HEK293T (cell line): ENCODE measurements around the gene INTS3.

Source experiments
- CTCF ChIA-PET: fragments of 350-600 bp; formaldehyde crosslinking; extraction: SDS; loops from one replicate; lab custom pipeline; 2021; ENCODE audit warnings: antibody characterized with exemption, inconsistent platforms; lab: Yijun Ruan, JAX
- POLR2A ChIA-PET: fragments of 350-600 bp; formaldehyde crosslinking; extraction: SDS; loops from one replicate; lab custom pipeline; 2020; ENCODE audit warnings: antibody characterized with exemption, inconsistent platforms; lab: Yijun Ruan, JAX
- DNase-seq: peaks from one replicate; pipeline ENCODE4 v3.0.0; 2012; ENCODE audit warnings: mixed read lengths; ENCODE audit errors: extremely low spot score
- ARNT ChIP-seq: fragments of 450-650 bp; IDR thresholded peaks from 2 replicates; pipeline ENCODE4 v1.6.1; 2017; ENCODE audit warnings: mild to moderate bottlenecking
- BHLHE40 ChIP-seq: fragments of 450-650 bp; IDR thresholded peaks from 2 replicates; pipeline ENCODE4 v1.6.1; 2016; ENCODE audit warnings: mild to moderate bottlenecking, moderate library complexity, borderline replicate concordance
- CTBP1 ChIP-seq: fragments of 450-650 bp; IDR thresholded peaks from 2 replicates; pipeline ENCODE4 v1.6.1; 2016; ENCODE audit warnings: borderline replicate concordance
- ELF4 ChIP-seq: fragments of 450-650 bp; IDR thresholded peaks from 2 replicates; pipeline ENCODE4 v1.6.1; 2017; ENCODE audit warnings: antibody characterized with exemption
- FOXA1 ChIP-seq: fragments of 450-650 bp; IDR thresholded peaks from 2 replicates; pipeline ENCODE4 v1.6.1; 2016; ENCODE audit warnings: mild to moderate bottlenecking
- FOXK2 ChIP-seq: fragments of 450-650 bp; IDR thresholded peaks from 2 replicates; pipeline ENCODE4 v1.6.1; 2016; ENCODE audit warnings: mild to moderate bottlenecking
- FOXM1 ChIP-seq: fragments of 450-650 bp; IDR thresholded peaks from 2 replicates; pipeline ENCODE4 v1.6.1; 2017; ENCODE audit warnings: mild to moderate bottlenecking, borderline replicate concordance
- HDGF ChIP-seq: fragments of 450-650 bp; IDR thresholded peaks from 2 replicates; pipeline ENCODE4 v1.6.1; 2017; ENCODE audit warnings: antibody characterized with exemption, borderline replicate concordance
- L3MBTL2 ChIP-seq: fragments of 450-650 bp; conservative IDR thresholded peaks from 2 replicates; pipeline ENCODE4 v1.6.1; 2016; ENCODE audit warnings: mild to moderate bottlenecking
- LEF1 ChIP-seq: fragments of 450-650 bp; IDR thresholded peaks from 2 replicates; pipeline ENCODE4 v1.6.1; 2017; ENCODE audit warnings: mild to moderate bottlenecking, borderline replicate concordance
- NFRKB ChIP-seq: fragments of 450-650 bp; IDR thresholded peaks from 2 replicates; pipeline ENCODE4 v1.6.1; 2016; ENCODE audit warnings: mild to moderate bottlenecking, moderate library complexity
- SP1 ChIP-seq: fragments of 450-650 bp; IDR thresholded peaks from 2 replicates; pipeline ENCODE4 v1.6.1; 2017
- SUZ12 ChIP-seq: fragments of 450-650 bp; IDR thresholded peaks from 2 replicates; pipeline ENCODE4 v1.6.1; 2016; ENCODE audit warnings: mild to moderate bottlenecking
- TARDBP ChIP-seq: fragments of 450-650 bp; IDR thresholded peaks from 2 replicates; pipeline ENCODE4 v1.6.1; 2016
- ZNF384 ChIP-seq: fragments of 450-650 bp; IDR thresholded peaks from 2 replicates; pipeline ENCODE4 v1.6.1; 2016
- TF ChIP-seq, protein P1 (sequence below): fragments of 450-650 bp; IDR thresholded peaks from 2 replicates; pipeline ENCODE4 v1.6.1; 2016

The INTS3 gene

DNA sequence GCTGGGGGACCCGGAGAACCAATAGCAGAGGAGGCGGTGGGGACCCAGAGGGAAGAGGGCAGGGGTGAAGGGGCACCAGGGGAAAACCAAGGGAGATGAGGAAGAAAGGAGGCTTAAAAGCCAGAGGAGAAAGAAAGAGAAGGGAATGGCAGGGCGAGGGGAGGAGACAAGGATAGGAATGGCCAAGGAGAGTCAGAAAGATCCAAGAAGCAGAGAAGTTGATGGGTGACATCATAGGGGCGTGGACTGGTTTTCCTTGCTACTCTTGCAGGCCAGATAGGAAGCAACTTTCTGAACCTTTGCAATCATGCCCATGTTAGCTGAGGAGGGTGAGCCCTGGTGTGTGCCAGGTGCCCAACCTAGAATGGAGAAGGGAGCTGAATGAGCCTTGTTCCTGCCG, 44.0 kb upstream of the INTS3 start:
- ChIA-PET CTCF (interaction anchor here (0.6 to 1.0 kb wide), 2 partner anchors 65 to 490 kb away, joined by 3 read pairs; no protein-coding TSS in a partner anchor), POLR2A (no interaction called here)
- no peak for TF ChIP-seq NFRKB
- no peak for TF ChIP-seq SUZ12
- TF ChIP-seq CTBP1: no peak
- TF ChIP-seq ELF4: no peak
- no peak for TF ChIP-seq FOXM1
- TF ChIP-seq, protein P1, sequence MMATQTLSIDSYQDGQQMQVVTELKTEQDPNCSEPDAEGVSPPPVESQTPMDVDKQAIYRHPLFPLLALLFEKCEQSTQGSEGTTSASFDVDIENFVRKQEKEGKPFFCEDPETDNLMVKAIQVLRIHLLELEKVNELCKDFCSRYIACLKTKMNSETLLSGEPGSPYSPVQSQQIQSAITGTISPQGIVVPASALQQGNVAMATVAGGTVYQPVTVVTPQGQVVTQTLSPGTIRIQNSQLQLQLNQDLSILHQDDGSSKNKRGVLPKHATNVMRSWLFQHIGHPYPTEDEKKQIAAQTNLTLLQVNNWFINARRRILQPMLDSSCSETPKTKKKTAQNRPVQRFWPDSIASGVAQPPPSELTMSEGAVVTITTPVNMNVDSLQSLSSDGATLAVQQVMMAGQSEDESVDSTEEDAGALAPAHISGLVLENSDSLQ: no peak
- no peak for TF ChIP-seq FOXA1
- TF ChIP-seq ARNT: no peak
- TF ChIP-seq LEF1: no peak
- TF ChIP-seq SP1: no peak
- TF ChIP-seq TARDBP: no peak
- no peak for DNase-seq

DNA sequence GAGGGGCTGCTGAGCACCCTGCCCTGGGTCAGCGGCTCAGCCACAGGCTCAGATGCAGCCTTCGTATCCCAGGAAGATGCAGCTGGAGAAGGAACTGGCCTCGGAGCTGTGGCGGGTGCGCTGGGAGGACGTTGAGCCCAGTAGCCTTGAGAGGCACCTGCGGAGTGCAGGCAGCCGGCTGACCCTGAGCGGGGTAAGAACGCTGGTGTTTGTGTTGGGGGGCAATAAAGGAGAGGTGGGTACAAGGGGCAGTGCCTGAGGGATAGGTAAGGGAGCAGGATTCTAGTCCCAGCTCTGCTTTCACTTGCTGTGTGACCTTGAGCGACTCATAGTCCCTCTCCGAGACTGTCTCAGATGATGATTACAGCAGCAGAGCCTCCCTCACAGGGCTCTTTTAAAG, 43.0 kb upstream of the INTS3 start:
- TF ChIP-seq ZNF384: no peak
- TF ChIP-seq, protein P1: no peak
- TF ChIP-seq ELF4: no peak
- TF ChIP-seq FOXK2: no peak
- TF ChIP-seq SUZ12: no peak
- TF ChIP-seq FOXA1: no peak
- TF ChIP-seq FOXM1: no peak
- TF ChIP-seq SP1: no peak
- no peak for TF ChIP-seq L3MBTL2
- TF ChIP-seq LEF1: no peak
- no peak for TF ChIP-seq ARNT
- no peak for DNase-seq
- ChIA-PET CTCF (no interaction called here), POLR2A (no interaction called here)

DNA sequence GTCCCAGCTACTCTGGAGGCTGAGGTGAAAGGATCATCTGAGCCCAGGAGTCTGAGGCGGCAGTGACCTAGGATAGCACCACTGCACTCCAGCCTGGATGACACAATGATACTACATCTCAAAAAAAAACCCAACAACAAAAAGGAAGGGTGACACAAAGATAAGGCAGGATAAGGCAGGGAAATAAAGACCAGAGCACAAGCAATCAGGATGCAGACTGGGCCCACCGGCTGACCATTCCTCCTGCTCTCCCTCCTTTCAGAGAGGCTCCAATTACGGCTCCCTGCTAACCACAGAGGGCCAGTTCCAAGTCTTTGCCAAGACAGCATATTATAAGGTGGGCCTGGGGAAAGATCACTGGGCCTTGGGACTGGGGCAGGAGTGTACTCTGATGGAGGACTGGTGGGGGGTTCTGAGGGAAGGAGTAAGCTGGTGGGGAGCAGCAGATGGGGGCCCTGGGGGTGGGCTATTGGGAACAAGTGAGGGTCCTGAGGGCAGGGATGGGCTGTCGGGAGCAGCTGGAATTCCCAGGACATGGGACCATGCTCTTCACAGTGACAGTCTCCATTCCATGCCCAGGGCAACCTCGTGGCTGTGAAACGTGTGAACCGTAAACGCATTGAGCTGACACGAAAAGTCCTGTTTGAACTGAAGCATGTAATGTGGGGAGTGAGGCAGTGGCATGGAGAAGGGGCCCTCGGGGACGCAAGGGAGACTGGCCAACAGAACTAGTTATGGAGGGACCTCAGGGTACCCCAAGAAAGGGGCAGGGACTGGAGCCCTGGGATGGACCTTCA, 42.1 kb upstream of the INTS3 start:
- ChIA-PET CTCF (interaction anchor here (0.6 to 0.9 kb wide), 2 partner anchors 44 to 175 kb away, joined by 3 to 4 read pairs; no protein-coding TSS in a partner anchor), POLR2A (interaction anchor here (1.4 kb wide), 1 partner anchor 42 kb away, joined by 3 read pairs; the partner anchor contains the start of gene INTS3)
- DNase-seq: no peak
- no peak for TF ChIP-seq ZNF384
- no peak for TF ChIP-seq ELF4
- no peak for TF ChIP-seq SUZ12
- TF ChIP-seq BHLHE40: no peak
- TF ChIP-seq LEF1: no peak
- TF ChIP-seq TARDBP: no peak
- TF ChIP-seq CTBP1: no peak
- no peak for TF ChIP-seq ARNT
- TF ChIP-seq FOXA1: no peak
- TF ChIP-seq HDGF: no peak
- no peak for TF ChIP-seq NFRKB
- no peak for TF ChIP-seq L3MBTL2
- no peak for TF ChIP-seq SP1
- TF ChIP-seq, protein P1: no peak
- TF ChIP-seq FOXK2: no peak
- TF ChIP-seq FOXM1: no peak

DNA sequence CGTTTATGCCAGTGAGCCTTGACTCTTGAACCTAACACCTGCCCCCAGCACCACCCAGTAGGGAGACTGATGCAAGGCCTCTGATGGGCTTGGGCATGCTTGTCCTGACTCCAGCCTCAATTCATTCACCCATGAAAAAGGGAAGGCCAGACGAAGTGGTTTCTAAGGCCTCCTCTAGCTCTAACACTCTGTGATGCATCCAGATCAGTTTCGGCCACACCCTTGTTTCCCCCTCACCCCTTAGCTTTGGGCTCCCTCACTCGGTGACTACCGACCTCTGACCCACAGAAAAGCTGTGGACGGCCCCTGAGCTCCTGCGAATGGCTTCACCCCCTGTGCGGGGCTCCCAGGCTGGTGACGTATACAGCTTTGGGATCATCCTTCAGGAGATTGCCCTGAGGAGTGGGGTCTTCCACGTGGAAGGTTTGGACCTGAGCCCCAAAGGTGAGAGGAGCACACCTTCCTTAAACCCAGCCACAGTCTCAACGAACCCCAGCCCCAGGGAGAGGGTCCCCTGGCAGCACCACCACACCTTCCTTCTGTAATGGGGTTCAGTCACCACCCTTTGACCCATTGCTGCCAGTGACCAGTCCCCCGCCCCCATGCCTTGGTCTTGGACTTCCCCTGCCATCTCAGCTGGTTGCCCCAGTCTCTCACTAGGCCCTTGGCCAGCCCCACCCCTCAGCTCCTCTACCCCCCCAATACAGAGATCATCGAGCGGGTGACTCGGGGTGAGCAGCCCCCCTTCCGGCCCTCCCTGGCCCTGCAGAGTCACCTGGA, 40.3 kb upstream of the INTS3 start:
- CTCF ChIA-PET: no interaction called here
- no peak for DNase-seq
- TF ChIP-seq ELF4 (no peak), SUZ12 (no peak)
- POLR2A ChIA-PET: interaction anchor here (1.3 to 1.6 kb wide), 3 partner anchors 11 to 40 kb away, joined by 3 to 6 read pairs (median 4); partner anchors contain the start of gene INTS3

DNA sequence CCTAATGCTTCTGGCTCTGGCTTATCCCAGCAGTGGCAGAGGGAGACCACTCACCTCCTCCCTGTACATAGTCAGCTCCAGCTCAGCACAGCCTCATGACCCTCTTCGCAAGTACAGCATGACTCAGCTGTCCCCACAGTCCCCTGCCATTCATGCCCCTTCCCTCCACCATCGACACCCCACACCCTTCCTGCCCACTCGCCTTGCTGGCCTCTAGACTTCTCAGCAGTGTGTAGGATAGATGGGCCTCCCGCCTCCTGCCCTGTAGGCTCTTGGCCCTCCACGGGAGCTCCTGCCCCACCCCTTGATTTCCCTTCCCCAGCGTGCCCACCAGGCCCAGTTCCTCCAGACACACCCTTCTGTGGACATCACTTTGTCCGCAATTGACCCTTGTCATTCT, 39.6 kb upstream of the INTS3 start:
- no peak for TF ChIP-seq LEF1
- no peak for TF ChIP-seq HDGF
- TF ChIP-seq TARDBP: no peak
- TF ChIP-seq CTBP1: no peak
- TF ChIP-seq BHLHE40: no peak
- TF ChIP-seq ARNT: no peak
- TF ChIP-seq, protein P1: no peak
- TF ChIP-seq SUZ12: no peak
- no peak for TF ChIP-seq ZNF384
- TF ChIP-seq FOXK2: no peak
- TF ChIP-seq FOXM1: no peak
- TF ChIP-seq SP1: no peak
- no peak for TF ChIP-seq L3MBTL2
- no peak for TF ChIP-seq FOXA1
- no peak for TF ChIP-seq ELF4
- no peak for TF ChIP-seq NFRKB
- CTCF ChIA-PET: no interaction called here
- no peak for DNase-seq
- POLR2A ChIA-PET: interaction anchor here (1.0 to 1.6 kb wide), 4 partner anchors 10 to 39 kb away, joined by 3 to 6 read pairs (median 4); partner anchors contain the start of gene INTS3
